ENCODE data around the gene SLC17A4. TPM values are rescaled to one million over a fixed set of nuclear protein-coding genes. Genes with fewer than 3 reads are reported as not detected.

SLC17A4 gene
- total and polyA plus RNA-seq, 8 donors: 0.58 to 12.7 (median 1.5) TPM; not detected in 5

GRCh38 chr6:25816252-25816651, 61.7 kb downstream of the SLC17A4 start:
- intact Hi-C loops (cut with DNase I; ENCODE audit: low total_unique reads): no loop called here
- no peak overlapping the region for H3K27ac ChIP-seq
- H3K36me3 ChIP-seq: no peaks in the 10 kb centered on the region
- DNase-seq: no peak
- H3K9me3 ChIP-seq: peaks cover 0 to 3% (median 0%) of the 10 kb centered on the region in 4 donors
- TF ChIP-seq CTCF (IDR thresholded peaks at IDR 0.05) (no peak), POLR2A (IDR thresholded peaks at IDR 0.05) (no peak), POLR2AphosphoS5 (IDR thresholded peaks at IDR 0.05) (no peak), EP300 (IDR thresholded peaks at IDR 0.05) (no peak)
- no peak overlapping the region for H3K4me3 ChIP-seq
- no peaks in the 10 kb centered on the region for H3K27me3 ChIP-seq
- H3K4me1 ChIP-seq: no peaks in the 10 kb centered on the region
- WGBS, 5 donors: 90 to 99% (median 95%) methylated on average over 2 of the region's 2 CpGs

- intact Hi-C loops (cut with DNase I; ENCODE audit: low total_unique reads): no loop called here
- Histone ChIP-seq H3K27me3 (no peaks in the 10 kb centered on the region), H3K4me3 (no peak overlapping the region), H3K27ac (no peak overlapping the region), H3K36me3 (no peaks in the 10 kb centered on the region), H3K9me3 (peaks cover 0 to 7% (median 0%) of the 10 kb centered on the region in 4 donors), H3K4me1 (no peaks in the 10 kb centered on the region)
- no peak for DNase-seq
- TF ChIP-seq POLR2A (IDR thresholded peaks at IDR 0.05): no peak
- TF ChIP-seq POLR2AphosphoS5 (IDR thresholded peaks at IDR 0.05): no peak
- no peak for TF ChIP-seq EP300 (IDR thresholded peaks at IDR 0.05)
- TF ChIP-seq CTCF (IDR thresholded peaks at IDR 0.05): no peak
Measured at GRCh38 chr6:25821341-25821740, 66.8 kb downstream of the SLC17A4 start.

- Histone ChIP-seq H3K4me3 (no peak overlapping the region), H3K36me3 (no peaks in the 10 kb centered on the region), H3K27ac (no peak overlapping the region), H3K27me3 (peaks cover 0 to 13% (median 0%) of the 10 kb centered on the region in 3 donors), H3K4me1 (no peaks in the 10 kb centered on the region), H3K9me3 (peaks cover 0 to 7% (median 0%) of the 10 kb centered on the region in 4 donors)
- TF ChIP-seq CTCF (IDR thresholded peaks at IDR 0.05) (no peak), POLR2A (IDR thresholded peaks at IDR 0.05) (no peak), EP300 (IDR thresholded peaks at IDR 0.05) (no peak), POLR2AphosphoS5 (IDR thresholded peaks at IDR 0.05) (no peak)
- intact Hi-C loops (cut with DNase I; ENCODE audit: low total_unique reads): no loop called here
- WGBS, 5 donors: 83 to 89% (median 87%) methylated on average over 1 of the region's 1 CpG
- DNase-seq: no peak
Measured at GRCh38 chr6:25829375-25829774, 74.8 kb downstream of the SLC17A4 start.

- Histone ChIP-seq H3K9me3 (peaks cover 0 to 4% (median 0%) of the 10 kb centered on the region in 4 donors), H3K4me1 (no peaks in the 10 kb centered on the region), H3K4me3 (no peak overlapping the region), H3K27ac (no peak overlapping the region), H3K27me3 (peaks cover 0 to 13% (median 0%) of the 10 kb centered on the region in 3 donors), H3K36me3 (no peaks in the 10 kb centered on the region)
- TF ChIP-seq POLR2AphosphoS5 (IDR thresholded peaks at IDR 0.05) (no peak), EP300 (IDR thresholded peaks at IDR 0.05) (no peak), CTCF (IDR thresholded peaks at IDR 0.05) (no peak)
- 70 to 74% (median 72%) methylated on average over 4 of the region's 4 CpGs for WGBS, 5 donors
- DNase-seq: no peak
- intact Hi-C loops (cut with DNase I; ENCODE audit: low total_unique reads): no loop called here
Measured at GRCh38 chr6:25830458-25830857, 75.9 kb downstream of the SLC17A4 start.

Other genes starting within 250 kb of the SLC17A4 start
- gene SCGN, start 102.5 kb upstream of the SLC17A4 start, total RNA-seq: 10 to 100 TPM in 1 of 5 donors, 1 to 10 TPM in 2, under 1 TPM in 1, not detected in 1; 0.89 to 11.9 (median 2.8) TPM
- 1 to 10 TPM; 2.5 to 7.5 (median 4.3) TPM for gene SCGN, start 102.5 kb upstream of the SLC17A4 start, polyA plus RNA-seq
- not detected for gene SLC17A1, start 77.3 kb downstream of the SLC17A4 start, total RNA-seq
- gene SLC17A1, start 77.3 kb downstream of the SLC17A4 start, polyA plus RNA-seq: not detected
- gene SLC17A3, start 119.5 kb downstream of the SLC17A4 start, total RNA-seq: not detected
- not detected for gene SLC17A3, start 119.5 kb downstream of the SLC17A4 start, polyA plus RNA-seq
- gene SLC17A2, start 175.9 kb downstream of the SLC17A4 start, total RNA-seq: not detected
- gene SLC17A2, start 175.9 kb downstream of the SLC17A4 start, polyA plus RNA-seq: not detected
- 10 to 100 TPM in 2 of 5 donors, 1 to 10 TPM in 3; 4.1 to 11.3 (median 7.8) TPM for gene TRIM38, start 208.1 kb downstream of the SLC17A4 start, total RNA-seq
- gene TRIM38, start 208.1 kb downstream of the SLC17A4 start, polyA plus RNA-seq: 1 to 10 TPM; 3.7 to 4.4 (median 4.1) TPM

All from stomach (tissue), 9 donors.